EH (cell line): ENCODE measurements around the gene LIN28A.
"Not testable (repeated sequence)": the region's sequence is repeated elsewhere in the genome, so short reads cannot be mapped to it uniquely, and the experiment has no call there.

Experiments
- DNase-seq: peaks from one replicate; pipeline ENCODE4 v3.0.0-alpha.2; 2015; ENCODE audit warnings: low read depth

The LIN28A gene

GRCh38 chr1:26410706-26411623, at the start of gene LIN28A:
LIN28A (plus strand) TSS chr1:26410817; CDS start chr1:26410892, 75 bp downstream.
- no peak for DNase-seq

GRCh38 chr1:26361605-26362122, 49.0 kb upstream of the LIN28A start:
- no peak for DNase-seq

- DNase-seq, result no peak
These were observed 48.3 kb upstream of the LIN28A start for GRCh38 chr1:26362331-26362730.

GRCh38 chr1:26363549-26364448, 46.8 kb upstream of the LIN28A start:
- peak; percentile 74 for DNase-seq

- no peak for DNase-seq
These were observed 45.7 kb upstream of the LIN28A start for GRCh38 chr1:26364956-26365355.

- no peak for DNase-seq
These were observed 43.2 kb upstream of the LIN28A start for GRCh38 chr1:26367441-26367840.

GRCh38 chr1:26368006-26368405, 42.6 kb upstream of the LIN28A start:
- DNase-seq, result no peak

GRCh38 chr1:26368486-26368885, 42.1 kb upstream of the LIN28A start:
- no peak for DNase-seq

- DNase-seq, result no peak
These were observed 39.8 kb upstream of the LIN28A start for GRCh38 chr1:26370591-26371382.

GRCh38 chr1:26372039-26372438, 38.6 kb upstream of the LIN28A start:
- peak; percentile 58 for DNase-seq

GRCh38 chr1:26372611-26373010, 38.0 kb upstream of the LIN28A start, which contains the start of gene ZNF683:
ZNF683 (minus strand) TSS chr1:26372750; CDS start chr1:26368571, 4,179 bp downstream.
- not testable (repeated sequence) for DNase-seq

- DNase-seq, result no peak
These were observed 37.3 kb upstream of the LIN28A start for GRCh38 chr1:26373281-26373680.

- no peak for DNase-seq
These were observed 36.8 kb upstream of the LIN28A start for GRCh38 chr1:26373789-26374188.

- not testable (repeated sequence) for DNase-seq
These were observed 36.3 kb upstream of the LIN28A start for GRCh38 chr1:26374361-26374760.

- DNase-seq, result peak; percentile 61
These were observed 35.5 kb upstream of the LIN28A start for GRCh38 chr1:26375081-26375480.

GRCh38 chr1:26376050-26376449, 34.6 kb upstream of the LIN28A start:
- no peak for DNase-seq

- peak; percentile 99 for DNase-seq
These were observed 32.3 kb upstream of the LIN28A start for GRCh38 chr1:26378088-26378878.

GRCh38 chr1:26378879-26379251, 31.8 kb upstream of the LIN28A start:
- DNase-seq, result no peak

GRCh38 chr1:26384076-26384475, 26.5 kb upstream of the LIN28A start:
- DNase-seq, result no peak

- DNase-seq, result not testable (repeated sequence)
These were observed 25.6 kb upstream of the LIN28A start for GRCh38 chr1:26385063-26385462.

- peak; percentile 48 for DNase-seq
These were observed 23.2 kb upstream of the LIN28A start for GRCh38 chr1:26387447-26387846.
